LNCaP clone FGC (cell line): ENCODE results near the gene GAR1.
"Not testable (repeated sequence)": the region's sequence is repeated elsewhere in the genome, so short reads cannot be mapped to it uniquely, and the experiment has no call there.

Experiments used
- DNase-seq: peaks from one replicate; pipeline ENCODE4 v3.0.0-alpha.2; 2011; ENCODE audit warnings: low read depth
- H3K4me3 ChIP-seq: 2 replicates; pipeline ENCODE4 v1.5.1; 2011; ENCODE audit warnings: mild to moderate bottlenecking, low read depth, low read length, control low read depth
- TF ChIP-seq, protein P1 (sequence below): IDR thresholded peaks from 2 replicates; pipeline ENCODE4 v1.5.1; 2012; ENCODE audit warnings: mild to moderate bottlenecking; ENCODE audit not compliant: control insufficient read depth, insufficient read depth; ENCODE audit errors: extremely low read depth

The GAR1 gene

DNA sequence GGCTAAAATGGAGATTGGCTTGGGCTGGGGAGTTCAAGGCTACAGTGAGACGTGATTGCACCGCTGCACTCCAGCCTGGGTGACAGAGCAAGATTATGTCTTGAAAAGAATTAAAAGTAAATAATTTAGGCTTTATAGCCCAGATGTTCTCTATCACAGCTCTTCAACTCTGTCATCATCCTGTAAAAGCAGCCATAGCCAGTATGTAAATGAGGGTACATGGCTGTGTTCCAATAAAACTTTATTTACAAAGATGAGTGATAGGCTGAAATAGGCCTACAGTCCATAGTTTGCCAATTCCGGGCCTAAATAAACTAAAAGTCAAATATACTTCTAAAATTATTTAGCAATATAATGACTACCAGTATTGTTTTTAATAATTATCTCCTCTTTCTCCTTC is 21.4 kb downstream of the GAR1 start:
- TF ChIP-seq, protein P1, sequence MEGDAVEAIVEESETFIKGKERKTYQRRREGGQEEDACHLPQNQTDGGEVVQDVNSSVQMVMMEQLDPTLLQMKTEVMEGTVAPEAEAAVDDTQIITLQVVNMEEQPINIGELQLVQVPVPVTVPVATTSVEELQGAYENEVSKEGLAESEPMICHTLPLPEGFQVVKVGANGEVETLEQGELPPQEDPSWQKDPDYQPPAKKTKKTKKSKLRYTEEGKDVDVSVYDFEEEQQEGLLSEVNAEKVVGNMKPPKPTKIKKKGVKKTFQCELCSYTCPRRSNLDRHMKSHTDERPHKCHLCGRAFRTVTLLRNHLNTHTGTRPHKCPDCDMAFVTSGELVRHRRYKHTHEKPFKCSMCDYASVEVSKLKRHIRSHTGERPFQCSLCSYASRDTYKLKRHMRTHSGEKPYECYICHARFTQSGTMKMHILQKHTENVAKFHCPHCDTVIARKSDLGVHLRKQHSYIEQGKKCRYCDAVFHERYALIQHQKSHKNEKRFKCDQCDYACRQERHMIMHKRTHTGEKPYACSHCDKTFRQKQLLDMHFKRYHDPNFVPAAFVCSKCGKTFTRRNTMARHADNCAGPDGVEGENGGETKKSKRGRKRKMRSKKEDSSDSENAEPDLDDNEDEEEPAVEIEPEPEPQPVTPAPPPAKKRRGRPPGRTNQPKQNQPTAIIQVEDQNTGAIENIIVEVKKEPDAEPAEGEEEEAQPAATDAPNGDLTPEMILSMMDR: no peak
- no peak overlapping the region for H3K4me3 ChIP-seq
- DNase-seq: peak; percentile 62

DNA sequence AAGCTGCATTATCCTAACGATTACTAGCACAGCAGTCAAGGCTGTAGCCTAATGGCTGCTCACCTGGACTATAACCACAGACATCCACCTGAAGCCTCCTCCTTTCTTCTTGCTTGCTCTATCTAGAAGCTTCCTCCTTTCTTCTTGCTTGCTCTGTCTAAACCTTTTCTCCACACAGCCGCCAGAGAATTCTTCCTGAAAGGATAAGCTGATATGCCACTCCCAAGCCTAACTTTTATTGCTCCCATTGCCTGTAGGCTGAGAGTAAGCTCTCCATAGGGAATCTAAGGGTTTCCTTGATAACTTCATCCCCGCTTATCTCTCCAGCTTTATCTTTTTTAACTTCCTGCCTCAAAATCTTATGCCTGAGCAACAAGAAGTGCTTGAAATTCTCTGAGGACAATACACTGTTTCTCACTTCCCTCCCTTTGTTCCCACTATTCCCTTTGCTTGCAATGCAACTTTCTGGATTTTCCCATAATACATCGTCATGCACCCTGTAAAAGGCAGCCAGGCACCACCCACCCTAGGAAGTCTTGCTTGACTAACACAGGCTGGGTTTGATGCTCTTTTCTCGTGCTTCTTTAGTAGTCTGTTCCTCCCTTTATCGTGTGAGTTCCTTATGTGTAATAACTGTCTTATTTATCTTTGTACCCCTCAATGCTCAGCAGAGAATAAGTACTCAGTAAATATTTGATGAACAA is 31.0 kb downstream of the GAR1 start:
- no peak for DNase-seq
- H3K4me3 ChIP-seq: no peak overlapping the region
- TF ChIP-seq, protein P1: no peak

DNA sequence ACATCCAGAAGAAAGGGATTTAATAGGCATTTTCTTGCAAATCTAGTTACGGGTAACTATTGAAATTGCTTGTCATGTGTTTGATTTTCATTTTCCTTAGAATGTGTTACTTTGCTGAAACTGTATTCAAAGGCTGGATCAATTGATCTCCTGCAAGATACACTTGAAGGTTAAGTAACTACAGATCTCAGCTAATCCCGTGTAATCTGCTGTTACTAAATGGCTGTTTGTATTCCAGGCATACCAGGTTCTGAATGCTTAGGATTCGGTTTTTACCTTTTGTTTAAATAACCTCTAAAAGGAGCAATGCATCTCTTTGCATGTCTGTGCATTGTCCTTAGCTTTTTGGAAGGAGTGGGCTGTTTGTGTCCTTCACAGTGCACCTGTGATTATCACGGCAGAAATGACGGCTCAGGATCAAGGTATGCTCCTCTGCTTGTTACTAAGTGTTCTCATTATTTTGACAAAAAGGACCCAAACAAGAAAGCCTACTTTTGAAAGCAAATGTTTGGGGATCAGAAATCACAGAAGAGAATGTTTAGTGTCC is 32.4 kb downstream of the GAR1 start, which contains the start of gene LRIT3:
Gene LRIT3, plus strand, starts transcription at position 212 of the 547 bp plus-strand sequence. Its CDS starts 95 bp downstream, at position 307.
- DNase-seq: no peak
- TF ChIP-seq, protein P1: no peak
- no peak within 1 kb of the TSS for H3K4me3 ChIP-seq

DNA sequence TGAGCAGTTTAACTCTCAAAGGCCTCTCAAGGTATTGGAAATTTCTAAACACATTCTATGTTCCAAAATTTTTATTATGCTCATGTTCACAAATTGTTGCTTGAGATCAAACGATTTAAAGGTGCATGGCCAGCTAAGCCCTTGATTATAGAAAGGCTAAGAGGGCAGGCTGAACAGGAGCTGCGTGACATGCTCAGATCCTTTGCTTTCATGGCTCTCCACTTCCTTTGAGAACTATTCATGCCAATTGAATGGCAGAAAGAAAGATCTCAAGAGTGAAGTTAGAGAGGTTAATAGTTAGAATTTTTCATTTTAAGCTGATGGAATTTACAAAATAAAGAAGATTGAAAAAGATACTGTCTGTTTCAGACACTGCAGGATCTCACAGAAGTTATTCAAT is 32.9 kb downstream of the GAR1 start:
- DNase-seq: no peak
- TF ChIP-seq, protein P1: no peak

DNA sequence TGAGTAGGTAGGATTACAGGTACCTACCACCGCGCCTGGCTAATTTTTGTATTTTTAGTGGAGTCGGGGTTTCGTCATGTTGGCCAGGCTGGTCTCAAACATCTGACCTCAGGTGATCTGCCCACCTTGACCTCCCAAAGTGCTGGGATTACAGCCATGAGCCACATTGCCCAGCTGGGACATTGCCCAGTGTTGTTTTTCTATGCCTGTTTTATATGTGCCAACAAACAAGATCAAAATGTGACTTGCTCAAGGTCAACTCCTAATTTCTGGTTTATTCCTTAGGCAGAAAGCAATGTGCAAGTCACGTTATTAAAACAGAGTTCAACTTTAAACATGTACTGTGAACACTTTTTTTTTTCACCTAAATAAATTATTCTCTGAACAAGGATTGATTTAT is 35.0 kb downstream of the GAR1 start:
- no peak for DNase-seq
- TF ChIP-seq, protein P1: no peak
- no peak overlapping the region for H3K4me3 ChIP-seq

More for the DNA sequence above, 32.9 kb downstream of the GAR1 start:
- H3K4me3 ChIP-seq: no peak overlapping the region

DNA sequence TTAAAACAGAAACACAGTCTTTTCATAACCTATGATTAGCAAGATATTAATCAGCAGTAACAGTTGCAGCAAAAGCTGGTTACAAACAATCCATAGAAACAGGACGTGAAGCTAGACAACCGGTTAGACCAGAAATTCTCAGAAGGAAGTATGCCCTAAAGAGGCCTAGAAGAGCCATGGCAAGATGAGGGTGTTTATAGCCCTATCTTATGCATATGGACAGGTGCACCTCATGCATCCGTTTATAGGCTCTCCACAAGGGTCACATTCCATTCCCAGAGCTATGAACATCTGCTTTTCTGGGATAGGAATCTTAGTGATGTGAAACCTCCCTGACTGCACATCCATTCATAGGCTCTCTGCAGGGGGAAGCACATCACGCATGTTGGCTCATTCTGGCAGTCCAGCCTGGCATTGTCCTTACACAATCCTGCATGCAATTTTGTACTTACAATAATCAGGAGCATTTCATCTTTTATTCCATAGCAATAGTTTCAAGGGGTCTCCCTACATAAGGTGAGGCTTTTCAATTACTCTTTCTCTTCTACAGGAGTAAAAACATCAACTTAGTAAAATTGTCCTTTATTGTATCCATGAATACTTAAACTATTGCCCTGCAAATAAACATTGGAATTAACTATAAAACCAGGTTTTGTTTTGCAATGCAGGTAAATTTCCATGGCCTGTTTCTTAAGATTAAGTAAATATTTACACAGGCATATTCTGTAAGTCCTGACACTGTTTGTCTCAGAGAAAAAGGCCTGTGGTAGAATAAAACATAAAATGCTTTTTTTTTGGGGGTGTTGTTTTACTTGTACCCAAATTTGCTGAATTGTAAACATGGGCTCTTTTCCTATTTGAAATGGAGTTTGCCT is 44.1 kb downstream of the GAR1 start:
- not testable (repeated sequence) for H3K4me3 ChIP-seq, DNase-seq

DNA sequence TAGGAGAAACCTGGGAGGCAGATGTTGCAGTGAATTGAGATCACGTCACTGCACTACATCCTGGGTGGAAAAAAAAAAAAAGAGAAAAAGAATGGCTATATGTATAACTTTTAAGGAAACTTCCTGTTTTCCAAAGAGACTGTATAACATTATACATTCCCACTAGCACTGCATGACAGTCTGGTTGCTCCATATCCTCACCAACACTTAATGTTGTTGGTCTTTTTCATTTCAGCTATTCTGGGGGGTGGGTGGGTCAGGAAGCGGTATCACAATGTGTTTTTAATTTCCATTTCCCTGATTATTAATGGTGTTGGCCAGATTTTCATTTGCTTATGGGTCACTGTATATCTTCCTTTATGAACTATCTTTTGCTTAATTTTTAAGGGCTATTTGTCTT is 45.7 kb downstream of the GAR1 start:
- TF ChIP-seq, protein P1: no peak

More for the DNA sequence above, 45.7 kb downstream of the GAR1 start:
- no peak overlapping the region for H3K4me3 ChIP-seq
- no peak for DNase-seq
